ENCODE measurements around the gene AGRN. TPM values are rescaled to one million over a fixed set of nuclear protein-coding genes. Genes with fewer than 3 reads are reported as not detected.
"Not testable (repeated sequence)": the region's sequence is repeated elsewhere in the genome, so short reads cannot be mapped to it uniquely, and the experiment has no call there.

The AGRN gene
- total RNA-seq, 1 donor, result 7.9 TPM

DNA sequence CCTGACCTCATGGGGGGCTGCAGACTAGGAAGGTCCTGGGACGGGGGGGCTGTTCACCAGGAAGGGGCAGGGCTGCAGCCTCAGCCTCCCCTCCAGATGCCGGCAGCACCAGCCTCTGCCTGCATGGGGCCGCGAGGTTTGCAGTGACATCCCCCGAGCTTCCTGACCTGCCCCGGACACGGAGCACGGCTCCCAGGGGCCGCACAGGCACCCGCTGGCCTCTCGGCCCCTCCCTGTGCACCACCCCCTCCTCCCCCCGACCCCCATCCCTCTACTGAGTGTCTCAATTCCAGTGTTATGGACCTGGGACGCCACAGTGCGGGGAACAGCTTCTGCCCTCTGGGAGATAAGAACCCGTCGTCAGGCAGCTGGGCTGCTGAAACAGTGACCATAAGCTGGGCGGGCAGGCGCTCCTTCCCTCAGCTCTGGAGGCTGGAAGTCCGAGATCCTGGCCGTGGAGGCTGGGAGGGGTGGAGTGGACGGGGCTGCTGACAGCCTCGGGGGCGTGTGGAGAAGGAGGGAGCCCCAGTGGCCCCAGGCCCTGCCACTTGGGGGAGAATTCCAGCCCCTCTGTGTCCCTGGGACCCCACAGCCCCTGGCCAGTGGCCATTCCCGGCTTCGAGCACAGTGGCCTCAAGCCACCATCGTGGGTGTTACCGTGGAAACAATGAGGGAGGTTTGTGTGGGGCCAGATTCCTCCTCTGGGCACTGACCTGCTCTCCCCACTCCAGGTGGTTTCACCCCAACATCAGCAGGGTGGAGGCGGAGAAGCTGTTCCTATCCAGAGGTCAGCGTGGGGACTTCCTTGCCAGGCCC is 42.6 kb downstream of the AGRN start:
- DNase-seq (ENCODE audit: low read depth), result peak; percentile 14
- no peak overlapping the region for H3K4me3 ChIP-seq (ENCODE audit: low read depth, low read length)
- TF ChIP-seq, protein P1, sequence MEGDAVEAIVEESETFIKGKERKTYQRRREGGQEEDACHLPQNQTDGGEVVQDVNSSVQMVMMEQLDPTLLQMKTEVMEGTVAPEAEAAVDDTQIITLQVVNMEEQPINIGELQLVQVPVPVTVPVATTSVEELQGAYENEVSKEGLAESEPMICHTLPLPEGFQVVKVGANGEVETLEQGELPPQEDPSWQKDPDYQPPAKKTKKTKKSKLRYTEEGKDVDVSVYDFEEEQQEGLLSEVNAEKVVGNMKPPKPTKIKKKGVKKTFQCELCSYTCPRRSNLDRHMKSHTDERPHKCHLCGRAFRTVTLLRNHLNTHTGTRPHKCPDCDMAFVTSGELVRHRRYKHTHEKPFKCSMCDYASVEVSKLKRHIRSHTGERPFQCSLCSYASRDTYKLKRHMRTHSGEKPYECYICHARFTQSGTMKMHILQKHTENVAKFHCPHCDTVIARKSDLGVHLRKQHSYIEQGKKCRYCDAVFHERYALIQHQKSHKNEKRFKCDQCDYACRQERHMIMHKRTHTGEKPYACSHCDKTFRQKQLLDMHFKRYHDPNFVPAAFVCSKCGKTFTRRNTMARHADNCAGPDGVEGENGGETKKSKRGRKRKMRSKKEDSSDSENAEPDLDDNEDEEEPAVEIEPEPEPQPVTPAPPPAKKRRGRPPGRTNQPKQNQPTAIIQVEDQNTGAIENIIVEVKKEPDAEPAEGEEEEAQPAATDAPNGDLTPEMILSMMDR (IDR thresholded peaks at IDR 0.05; ENCODE audit: insufficient read depth, low read length), result no peak

DNA sequence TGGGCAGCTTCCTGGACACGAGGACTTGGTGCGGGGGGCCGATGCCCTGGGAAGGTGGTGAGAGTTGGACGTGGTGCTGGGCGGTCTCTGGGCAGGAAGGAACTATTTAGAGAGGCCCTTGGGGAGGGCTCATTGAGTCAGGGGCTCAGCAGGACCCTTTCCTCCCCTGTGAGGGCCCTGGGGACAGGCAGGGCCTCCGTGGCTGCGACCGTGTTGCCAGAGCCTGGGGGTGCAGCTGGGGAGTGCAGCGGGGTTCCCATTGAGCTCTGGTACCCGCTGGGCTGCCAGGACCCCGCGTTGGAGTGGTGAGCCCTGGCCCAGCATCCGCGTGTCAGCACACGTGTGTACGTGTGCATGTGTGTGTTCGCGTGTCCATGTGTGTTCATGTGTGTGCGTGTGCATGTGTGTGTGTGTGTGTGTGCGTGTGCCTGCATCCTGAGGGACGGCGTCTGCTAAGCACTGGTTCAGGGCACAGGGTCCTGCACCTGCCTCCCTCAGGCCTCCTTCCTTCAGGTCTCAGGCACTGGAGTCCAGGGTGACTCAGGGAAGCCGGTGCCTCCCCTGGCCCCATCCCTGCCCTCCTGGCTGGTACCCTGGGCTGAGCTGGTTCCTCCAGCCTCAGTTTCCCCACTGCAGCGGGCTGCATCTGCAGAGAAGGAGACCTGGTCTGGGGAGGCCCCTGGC is 43.5 kb downstream of the AGRN start:
- H3K4me3 ChIP-seq (ENCODE audit: low read depth, low read length), result no peak overlapping the region
- DNase-seq (ENCODE audit: low read depth), result no peak
- TF ChIP-seq, protein P1 (IDR thresholded peaks at IDR 0.05; ENCODE audit: insufficient read depth, low read length), result no peak

DNA sequence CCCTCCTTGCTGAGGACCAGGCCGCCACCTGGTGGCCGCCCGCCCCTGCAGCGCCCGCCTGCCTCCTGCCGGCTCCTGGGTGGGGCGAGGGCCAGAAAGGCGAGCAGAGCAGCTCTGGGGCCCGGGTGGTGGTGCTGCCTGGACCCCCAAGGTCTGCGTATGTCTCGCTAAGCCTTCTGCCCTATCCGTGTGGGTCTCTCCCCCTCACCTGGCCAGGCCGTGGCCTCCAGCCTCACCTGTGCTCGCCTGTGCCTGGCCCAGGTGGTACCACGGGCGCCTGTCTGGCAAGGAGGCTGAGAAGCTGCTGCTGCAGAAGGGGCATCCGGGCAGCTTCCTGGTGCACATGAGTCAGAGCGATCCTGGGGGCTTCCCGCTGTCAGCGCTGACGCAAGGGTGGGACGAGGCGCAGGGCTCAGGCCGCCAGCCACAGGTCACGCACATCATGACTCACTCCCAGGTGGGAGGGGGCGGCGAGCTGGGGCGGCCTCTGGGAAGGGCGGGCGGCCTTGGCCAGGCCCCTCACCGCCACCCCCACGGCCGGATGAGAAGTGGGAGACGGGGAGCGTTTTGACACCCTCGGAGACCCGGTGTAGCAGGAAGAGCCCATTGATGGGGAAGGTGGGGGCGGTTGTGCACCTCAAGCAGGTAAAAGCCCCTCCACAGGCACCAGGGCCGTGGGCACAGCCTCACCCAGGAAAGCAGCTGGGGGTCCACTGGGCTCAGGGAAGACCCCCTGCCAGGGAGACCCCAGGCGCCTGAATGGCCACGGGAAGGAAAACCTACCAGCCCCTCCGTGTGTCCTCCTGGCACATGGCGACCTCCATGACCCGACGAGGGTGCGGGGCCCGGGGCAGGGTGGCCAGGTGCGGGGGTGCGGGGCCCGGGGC is 44.3 kb downstream of the AGRN start:
- H3K4me3 ChIP-seq (ENCODE audit: low read depth, low read length), result no peak overlapping the region
- DNase-seq (ENCODE audit: low read depth), result peak; percentile 65
- TF ChIP-seq, protein P1 (IDR thresholded peaks at IDR 0.05; ENCODE audit: insufficient read depth, low read length), result peak; percentile 71

DNA sequence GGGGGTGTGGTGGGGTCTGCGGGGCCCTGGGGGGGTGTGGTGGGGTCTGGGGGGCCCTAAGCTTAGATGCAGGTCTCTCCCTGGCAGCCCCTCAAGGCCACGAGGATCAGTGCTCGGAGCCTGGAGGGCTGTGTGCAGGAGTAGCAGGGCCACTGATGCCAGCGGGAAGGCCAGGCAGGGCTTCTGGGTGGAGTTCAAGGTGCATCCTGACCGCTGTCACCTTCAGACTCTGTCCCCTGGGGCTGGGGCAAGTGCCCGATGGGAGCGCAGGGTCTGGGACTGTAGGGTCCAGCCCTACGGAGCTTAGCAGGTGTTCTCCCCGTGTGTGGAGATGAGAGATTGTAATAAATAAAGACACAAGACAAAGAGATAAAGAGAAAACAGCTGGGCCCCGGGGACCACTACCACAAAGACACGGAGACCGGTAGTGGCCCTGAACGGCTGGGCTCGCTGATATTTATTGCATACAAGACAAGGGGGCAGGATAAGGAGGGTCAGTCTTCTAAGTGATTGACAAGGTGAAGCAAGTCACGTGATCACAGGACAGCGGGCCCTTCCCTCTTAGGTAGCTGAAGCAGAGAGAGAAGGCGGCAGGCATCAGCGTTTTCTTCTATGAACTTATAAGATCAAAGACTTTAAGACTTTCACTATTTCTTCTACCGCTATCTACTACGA is 45.5 kb downstream of the AGRN start:
- TF ChIP-seq, protein P1 (IDR thresholded peaks at IDR 0.05; ENCODE audit: insufficient read depth, low read length), result no peak
- no peak for DNase-seq (ENCODE audit: low read depth)
- H3K4me3 ChIP-seq (ENCODE audit: low read depth, low read length), result no peak overlapping the region

DNA sequence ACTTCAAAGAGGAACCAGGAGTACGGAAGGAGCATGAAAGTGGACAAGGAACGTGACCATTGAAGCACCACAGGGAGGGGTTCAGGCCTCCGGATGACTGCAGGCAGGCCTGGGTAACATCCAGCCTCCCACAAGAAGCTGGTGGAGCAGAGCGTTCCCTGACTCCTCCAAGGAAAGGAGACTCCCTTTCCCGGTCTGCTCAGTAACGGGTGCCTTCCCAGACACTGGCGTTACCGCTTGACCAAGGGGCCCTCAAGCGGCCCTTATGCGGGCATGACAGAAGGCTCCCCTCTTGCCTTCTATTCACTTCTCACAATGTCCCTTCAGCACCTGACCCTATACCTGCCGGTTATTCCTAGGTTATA is 46.0 kb downstream of the AGRN start:
- DNase-seq (ENCODE audit: low read depth); H3K4me3 ChIP-seq (ENCODE audit: low read depth, low read length): not testable (repeated sequence)

DNA sequence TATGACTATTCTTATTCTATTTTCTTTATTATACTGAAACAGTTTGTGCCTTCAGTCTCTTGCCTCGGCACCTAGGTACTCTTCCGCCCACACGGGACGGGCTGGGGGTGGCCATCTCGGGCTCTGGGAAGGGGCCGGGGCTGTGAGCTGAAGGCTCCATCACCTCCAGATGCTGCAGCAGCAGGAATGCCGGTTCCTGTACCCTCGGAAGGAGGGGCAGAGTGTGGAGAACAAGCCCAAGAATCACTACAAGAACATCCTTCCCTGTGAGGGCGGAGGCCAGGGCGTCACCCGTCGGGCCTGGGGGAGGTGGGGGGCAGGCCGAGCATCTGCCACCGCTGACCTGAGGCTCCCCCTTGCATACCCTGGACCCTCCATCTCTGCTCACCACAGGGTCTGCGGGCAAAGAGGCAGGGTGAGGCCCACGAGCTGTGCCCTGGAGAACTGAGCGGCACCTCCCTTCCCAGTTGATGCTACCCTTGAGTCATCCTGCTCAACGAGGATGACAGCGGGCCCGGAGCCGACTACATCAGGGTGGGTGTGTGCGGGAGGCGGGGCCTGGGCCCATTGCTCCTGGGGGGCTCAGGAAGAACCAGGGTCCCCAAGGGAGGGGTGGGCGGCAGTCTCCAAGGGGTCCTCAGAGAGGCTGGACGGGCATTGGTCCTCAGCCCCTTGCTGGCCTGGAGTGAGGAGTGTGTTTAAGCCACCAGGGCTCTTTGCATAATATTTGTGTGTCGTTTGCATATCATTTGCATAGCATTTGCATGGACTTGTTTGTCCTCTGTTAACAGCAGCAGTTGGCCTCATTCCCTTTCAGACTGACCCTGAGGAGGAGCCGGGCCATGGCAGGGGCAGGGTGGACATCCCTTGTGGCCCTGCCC is 46.7 kb downstream of the AGRN start:
- DNase-seq (ENCODE audit: low read depth), result no peak
- TF ChIP-seq, protein P1 (IDR thresholded peaks at IDR 0.05; ENCODE audit: insufficient read depth, low read length), result no peak
- H3K4me3 ChIP-seq (ENCODE audit: low read depth, low read length), result no peak overlapping the region

Data from fibroblast of the aortic adventitia (primary cell).